Measurements from ENCODE around the gene RIPOR2. TPM values are rescaled to one million over a fixed set of nuclear protein-coding genes. Genes with fewer than 3 reads are reported as not detected.
A peak's percentile ranks its signal among the peaks of the same experiment; 100 is the strongest.

RIPOR2 gene
- total and polyA plus RNA-seq, 2 of the 13 experiments (the other 11 are each of a cell fraction or from before 2014, with no cell fraction given): 0.02 to 0.05 TPM

GRCh38 chr6:24774696-24775519, 160.9 kb downstream of the RIPOR2 start, which contains the start of gene GMNN (continued):
- TF ChIP-seq IKZF1 (IDR thresholded peaks at IDR 0.05) (no peak), BCL3 (CRISPR knock-in tag; IDR thresholded peaks at IDR 0.05) (peak; percentile 89; the same call in 1 of the 2 replicates), SNRNP70 (IDR thresholded peaks at IDR 0.05; ENCODE audit: low read depth, low read length) (no peak), ZNF547 (CRISPR knock-in tag; IDR thresholded peaks at IDR 0.05) (peak; percentile 98), SOX6 (IDR thresholded peaks at IDR 0.05) (no peak), SOX6 (CRISPR knock-in tag; IDR thresholded peaks at IDR 0.05) (peak; percentile 83), POGK (CRISPR knock-in tag; conservative IDR thresholded peaks at IDR 0.05) (peak; percentile 95), SRSF9 (IDR thresholded peaks at IDR 0.05; ENCODE audit: borderline replicate concordance, insufficient read depth, low read depth, low read length, poor library complexity, severe bottlenecking) (no peak), PATZ1 (CRISPR knock-in tag; IDR thresholded peaks at IDR 0.05) (peak; percentile 92), CHCHD3 (CRISPR knock-in tag; IDR thresholded peaks at IDR 0.05) (no peak), GFI1 (CRISPR knock-in tag; IDR thresholded peaks at IDR 0.05; ENCODE audit: borderline replicate concordance) (peak; percentile 84; the same call in 1 of the 2 replicates), ZNF737 (CRISPR knock-in tag; IDR thresholded peaks at IDR 0.05; ENCODE audit: borderline replicate concordance) (no peak), CEBPG (CRISPR knock-in tag; IDR thresholded peaks at IDR 0.05) (no peak), ESRRA (CRISPR knock-in tag; IDR thresholded peaks at IDR 0.05; ENCODE audit: low read depth) (peak; percentile 82), HOXA3 (CRISPR knock-in tag; IDR thresholded peaks at IDR 0.05) (peak; percentile 83), MATR3 (CRISPR knock-in tag; IDR thresholded peaks at IDR 0.05) (no peak), ZSCAN12 (CRISPR knock-in tag; IDR thresholded peaks at IDR 0.05) (no peak), TCF7 (IDR thresholded peaks at IDR 0.05; ENCODE audit: low read depth) (no peak), SRSF1 (optimal IDR thresholded peaks at IDR 0.05; ENCODE audit: low read depth, low read length) (peak; percentile 83), SP4 (CRISPR knock-in tag; IDR thresholded peaks at IDR 0.05) (peak; percentile 95), ZNF75D (CRISPR knock-in tag; IDR thresholded peaks at IDR 0.05; ENCODE audit: borderline replicate concordance) (no peak), ZBTB3 (CRISPR knock-in tag; IDR thresholded peaks at IDR 0.05; ENCODE audit: borderline replicate concordance, low read depth) (no peak; the same call in 1 of the 2 replicates), ZKSCAN8 (CRISPR knock-in tag; IDR thresholded peaks at IDR 0.05; ENCODE audit: borderline replicate concordance) (peak; percentile 85; the same call in 1 of the 2 replicates)
- TF ChIP-seq, protein P1, sequence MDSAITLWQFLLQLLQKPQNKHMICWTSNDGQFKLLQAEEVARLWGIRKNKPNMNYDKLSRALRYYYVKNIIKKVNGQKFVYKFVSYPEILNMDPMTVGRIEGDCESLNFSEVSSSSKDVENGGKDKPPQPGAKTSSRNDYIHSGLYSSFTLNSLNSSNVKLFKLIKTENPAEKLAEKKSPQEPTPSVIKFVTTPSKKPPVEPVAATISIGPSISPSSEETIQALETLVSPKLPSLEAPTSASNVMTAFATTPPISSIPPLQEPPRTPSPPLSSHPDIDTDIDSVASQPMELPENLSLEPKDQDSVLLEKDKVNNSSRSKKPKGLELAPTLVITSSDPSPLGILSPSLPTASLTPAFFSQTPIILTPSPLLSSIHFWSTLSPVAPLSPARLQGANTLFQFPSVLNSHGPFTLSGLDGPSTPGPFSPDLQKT (CRISPR knock-in tag; IDR thresholded peaks at IDR 0.05; ENCODE audit: borderline replicate concordance): peak; percentile 74; the same call in 1 of the 2 replicates
